Measurements from ENCODE around the gene ELMO1. TPM values are rescaled to one million over a fixed set of nuclear protein-coding genes. Genes with fewer than 3 reads are reported as not detected.

ELMO1 gene
- total RNA-seq, 6 donors from 2014 or later: 51.4 to 204 (median 73.7) TPM

DNA sequence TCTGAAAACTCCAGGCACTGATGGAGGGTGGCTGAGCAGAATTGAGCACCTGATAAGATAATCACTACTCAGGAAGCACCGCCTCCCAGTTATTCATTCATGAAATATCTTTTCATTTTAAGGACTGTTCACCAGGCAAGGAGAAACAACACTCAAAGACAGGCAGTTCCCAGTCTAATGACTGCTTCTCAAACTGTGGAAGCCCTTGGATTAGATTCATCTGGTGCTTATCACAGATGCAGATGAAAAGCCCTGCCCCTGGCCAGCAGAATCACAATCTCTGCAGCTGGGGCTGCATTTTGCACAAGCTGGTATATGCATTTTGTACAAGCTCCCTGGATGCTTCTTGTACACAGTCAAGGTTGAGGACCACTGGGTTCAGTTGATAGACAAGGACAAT lies 109.7 kb downstream of the ELMO1 start:
- ATAC-seq (ENCODE audit: low FRiP score in 2 of 2): no peak
- no peak for DNase-seq
- Histone ChIP-seq H3K36me3 (no peaks in the 10 kb centered on the region), H3K4me1 (peaks cover 8 to 33% (median 9%) of the 10 kb centered on the region in 4 donors), H3K27ac (no peak overlapping the region), H3K4me3 (no peak overlapping the region), H3K9me3 (no peaks in the 10 kb centered on the region), H3K27me3 (no peaks in the 10 kb centered on the region)
- WGBS, 2 donors: 75% methylated on average over 1 of the region's 1 CpG
- TF ChIP-seq EP300 (IDR thresholded peaks at IDR 0.05): no peak
- no peak for TF ChIP-seq POLR2A (IDR thresholded peaks at IDR 0.05)
- TF ChIP-seq, protein P1, sequence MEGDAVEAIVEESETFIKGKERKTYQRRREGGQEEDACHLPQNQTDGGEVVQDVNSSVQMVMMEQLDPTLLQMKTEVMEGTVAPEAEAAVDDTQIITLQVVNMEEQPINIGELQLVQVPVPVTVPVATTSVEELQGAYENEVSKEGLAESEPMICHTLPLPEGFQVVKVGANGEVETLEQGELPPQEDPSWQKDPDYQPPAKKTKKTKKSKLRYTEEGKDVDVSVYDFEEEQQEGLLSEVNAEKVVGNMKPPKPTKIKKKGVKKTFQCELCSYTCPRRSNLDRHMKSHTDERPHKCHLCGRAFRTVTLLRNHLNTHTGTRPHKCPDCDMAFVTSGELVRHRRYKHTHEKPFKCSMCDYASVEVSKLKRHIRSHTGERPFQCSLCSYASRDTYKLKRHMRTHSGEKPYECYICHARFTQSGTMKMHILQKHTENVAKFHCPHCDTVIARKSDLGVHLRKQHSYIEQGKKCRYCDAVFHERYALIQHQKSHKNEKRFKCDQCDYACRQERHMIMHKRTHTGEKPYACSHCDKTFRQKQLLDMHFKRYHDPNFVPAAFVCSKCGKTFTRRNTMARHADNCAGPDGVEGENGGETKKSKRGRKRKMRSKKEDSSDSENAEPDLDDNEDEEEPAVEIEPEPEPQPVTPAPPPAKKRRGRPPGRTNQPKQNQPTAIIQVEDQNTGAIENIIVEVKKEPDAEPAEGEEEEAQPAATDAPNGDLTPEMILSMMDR (IDR thresholded peaks at IDR 0.05): no peak
- no peak for TF ChIP-seq POLR2AphosphoS5 (IDR thresholded peaks at IDR 0.05)

DNA sequence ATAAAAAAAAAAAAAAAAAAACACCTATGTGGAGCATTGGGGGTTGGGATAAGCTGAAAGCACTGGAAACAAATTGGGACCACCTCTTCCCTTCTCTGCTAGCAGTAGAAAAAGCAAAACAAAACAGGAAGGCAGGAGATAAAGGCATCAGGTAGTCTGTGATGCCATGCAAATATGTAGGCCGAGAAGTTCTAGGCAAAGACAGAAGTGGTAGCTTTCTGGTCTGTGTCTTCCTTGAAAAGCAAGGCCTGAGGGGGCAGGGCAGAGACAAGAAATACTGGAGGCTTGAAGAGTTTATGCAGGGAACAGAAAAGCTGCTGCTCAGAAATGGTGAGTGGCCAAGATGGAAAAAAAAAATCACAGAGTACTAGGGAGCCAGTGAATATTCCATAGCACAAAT lies 111.1 kb downstream of the ELMO1 start:
- no peaks in the 10 kb centered on the region for H3K27me3 ChIP-seq
- H3K27ac ChIP-seq: no peak overlapping the region
- peaks cover 7 to 30% (median 11%) of the 10 kb centered on the region in 4 donors for H3K4me1 ChIP-seq
- WGBS, 2 donors: 79 to 100% methylated on average over 1 of the region's 1 CpG
- ATAC-seq (ENCODE audit: low FRiP score in 2 of 2) (no peak), DNase-seq (no peak)
- TF ChIP-seq POLR2A (IDR thresholded peaks at IDR 0.05): no peak
- TF ChIP-seq POLR2AphosphoS5 (IDR thresholded peaks at IDR 0.05): no peak
- TF ChIP-seq, protein P1 (IDR thresholded peaks at IDR 0.05): no peak
- TF ChIP-seq EP300 (IDR thresholded peaks at IDR 0.05): no peak
- H3K9me3 ChIP-seq: no peaks in the 10 kb centered on the region
- no peak overlapping the region for H3K4me3 ChIP-seq
- H3K36me3 ChIP-seq: no peaks in the 10 kb centered on the region

DNA sequence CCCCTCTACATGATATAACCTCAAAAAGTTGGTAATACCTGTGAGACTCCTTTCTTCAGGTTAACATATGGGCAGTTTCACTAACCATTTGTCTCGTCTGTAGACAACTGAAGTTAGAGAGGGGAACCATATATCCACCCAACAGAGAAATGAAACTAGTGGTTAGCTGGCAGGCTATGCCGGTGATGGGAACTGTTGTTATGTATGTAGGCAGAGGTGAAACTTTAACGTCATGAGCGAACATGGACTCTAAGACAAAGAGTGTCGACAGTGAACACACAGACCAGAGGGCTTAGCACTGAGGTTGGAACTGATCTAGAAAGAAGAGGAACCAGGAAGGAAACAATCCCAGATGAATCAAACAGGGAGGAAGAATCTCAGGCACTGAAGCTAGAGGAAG lies 112.4 kb downstream of the ELMO1 start:
- Histone ChIP-seq H3K4me3 (no peak overlapping the region), H3K27ac (no peak overlapping the region), H3K4me1 (peaks cover 3 to 27% (median 11%) of the 10 kb centered on the region in 4 donors), H3K9me3 (no peaks in the 10 kb centered on the region), H3K27me3 (no peaks in the 10 kb centered on the region), H3K36me3 (no peaks in the 10 kb centered on the region)
- DNase-seq (peak in 1 of 2 donors; percentile 40), ATAC-seq (ENCODE audit: low FRiP score in 2 of 2) (peak in 1 of 2 donors; percentile 82)
- WGBS, 2 donors: 64 to 80% methylated on average over 5 of the region's 5 CpGs
- no peak for TF ChIP-seq EP300 (IDR thresholded peaks at IDR 0.05)
- TF ChIP-seq, protein P1 (IDR thresholded peaks at IDR 0.05): no peak
- no peak for TF ChIP-seq POLR2A (IDR thresholded peaks at IDR 0.05)
- no peak for TF ChIP-seq POLR2AphosphoS5 (IDR thresholded peaks at IDR 0.05)

DNA sequence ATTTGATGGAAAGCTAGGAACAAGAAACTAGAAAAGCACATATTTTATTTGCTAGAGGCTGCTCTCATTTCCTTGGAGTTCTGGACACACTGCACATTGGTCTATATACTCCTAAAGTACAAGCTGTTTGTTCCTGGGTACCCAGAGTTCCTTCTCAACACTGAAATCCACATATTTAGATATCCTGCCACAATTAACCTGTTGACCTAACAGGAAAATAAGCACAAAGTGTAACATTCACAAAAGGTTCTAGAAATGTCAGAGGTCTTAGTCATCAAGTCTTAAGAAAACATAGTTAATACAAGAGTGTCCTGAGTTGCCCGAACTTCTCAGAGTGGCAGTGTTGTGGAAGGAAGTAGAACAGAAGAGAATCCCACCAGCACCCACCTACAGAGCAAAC lies 115.6 kb downstream of the ELMO1 start:
- peak overlapping the region in 1 of 4 donors; percentile 18 for H3K27ac ChIP-seq

More for the DNA sequence above, 115.6 kb downstream of the ELMO1 start:
- H3K4me1 ChIP-seq: peaks cover 3 to 16% (median 7%) of the 10 kb centered on the region in 4 donors
- no peaks in the 10 kb centered on the region for H3K36me3 ChIP-seq
- H3K4me3 ChIP-seq: no peak overlapping the region
- 45 to 52% methylated on average over 1 of the region's 1 CpG for WGBS, 2 donors
- no peaks in the 10 kb centered on the region for H3K27me3 ChIP-seq
- no peaks in the 10 kb centered on the region for H3K9me3 ChIP-seq
- ATAC-seq (ENCODE audit: low FRiP score in 2 of 2): no peak
- no peak for DNase-seq
- TF ChIP-seq POLR2AphosphoS5 (IDR thresholded peaks at IDR 0.05) (no peak), POLR2A (IDR thresholded peaks at IDR 0.05) (no peak)
- TF ChIP-seq, protein P1 (IDR thresholded peaks at IDR 0.05): no peak
